A549 (cell line): ENCODE results near the gene ZNF420.

Experiments used
- CBX8 ChIP-seq: fragments of 200-600 bp; sonication (generic); IDR thresholded peaks from 2 replicates; pipeline ENCODE4 v1.6.1; 2016
- CEBPB ChIP-seq, 2 experiments: fragments of >200 bp in 1 of 2; sonication (Bioruptor Twin) in 1 of 2; formaldehyde crosslinking in 1 of 2; IDR thresholded peaks; 2 replicates each; pipeline ENCODE4 v1.6.1; 2012 to 2016
- CTCF ChIP-seq: fragments of >200 bp; sonication (Bioruptor Twin); formaldehyde crosslinking; IDR thresholded peaks from 3 replicates; pipeline ENCODE4 v1.5.1; 2016
- KDM1A ChIP-seq: fragments of 200-600 bp; sonication (generic); IDR thresholded peaks from 2 replicates; pipeline ENCODE4 v1.6.1; 2016; ENCODE audit warnings: low read depth, mild to moderate bottlenecking
- MAX ChIP-seq: IDR thresholded peaks from 2 replicates; pipeline ENCODE4 v1.6.1; 2012
- MYC ChIP-seq: IDR thresholded peaks from 2 replicates; pipeline ENCODE4 v1.6.1; 2012; ENCODE audit warnings: mild to moderate bottlenecking, inconsistent platforms, low read length, improper control_type of control experiment, borderline replicate concordance
- POLR2A ChIP-seq: IDR thresholded peaks from 2 replicates; pipeline ENCODE4 v1.6.1; 2012; ENCODE audit warnings: mild to moderate bottlenecking, low read length
- USF2 ChIP-seq: fragments of 450-650 bp; IDR thresholded peaks from 2 replicates; pipeline ENCODE4 v1.6.1; 2014; ENCODE audit warnings: antibody characterized with exemption
- ZC3H11A ChIP-seq: fragments of 450-650 bp; IDR thresholded peaks from 2 replicates; pipeline ENCODE4 v1.6.1; 2014; ENCODE audit warnings: antibody characterized with exemption, mild to moderate bottlenecking
- ZSCAN20 ChIP-seq: fragments of 250-450 bp; sonication (Bioruptor Pico); IDR thresholded peaks from 2 replicates; pipeline ENCODE4 v1.8.0; 2022; ENCODE audit warnings: mild to moderate bottlenecking, moderate library complexity

GRCh38 chr19:37128821-37129177 lies 50.6 kb downstream of the ZNF420 start:
- TF ChIP-seq CTCF: no peak
- no peak for TF ChIP-seq MYC
- TF ChIP-seq USF2: no peak
- no peak for TF ChIP-seq POLR2A
- no peak for TF ChIP-seq CEBPB (IDR thresholded peaks at IDR 0.05)
- TF ChIP-seq ZSCAN20 (CRISPR knock-in tag): no peak
- no peak for TF ChIP-seq MAX
- no peak for TF ChIP-seq ZC3H11A
- no peak for TF ChIP-seq CBX8
- TF ChIP-seq KDM1A: no peak
